ENCODE data around the gene SRPK2. TPM values are rescaled to one million over a fixed set of nuclear protein-coding genes. Genes with fewer than 3 reads are reported as not detected.

SRPK2 gene
- total RNA-seq, 1 experiment from 2014 or later, result 59.8 TPM

DNA sequence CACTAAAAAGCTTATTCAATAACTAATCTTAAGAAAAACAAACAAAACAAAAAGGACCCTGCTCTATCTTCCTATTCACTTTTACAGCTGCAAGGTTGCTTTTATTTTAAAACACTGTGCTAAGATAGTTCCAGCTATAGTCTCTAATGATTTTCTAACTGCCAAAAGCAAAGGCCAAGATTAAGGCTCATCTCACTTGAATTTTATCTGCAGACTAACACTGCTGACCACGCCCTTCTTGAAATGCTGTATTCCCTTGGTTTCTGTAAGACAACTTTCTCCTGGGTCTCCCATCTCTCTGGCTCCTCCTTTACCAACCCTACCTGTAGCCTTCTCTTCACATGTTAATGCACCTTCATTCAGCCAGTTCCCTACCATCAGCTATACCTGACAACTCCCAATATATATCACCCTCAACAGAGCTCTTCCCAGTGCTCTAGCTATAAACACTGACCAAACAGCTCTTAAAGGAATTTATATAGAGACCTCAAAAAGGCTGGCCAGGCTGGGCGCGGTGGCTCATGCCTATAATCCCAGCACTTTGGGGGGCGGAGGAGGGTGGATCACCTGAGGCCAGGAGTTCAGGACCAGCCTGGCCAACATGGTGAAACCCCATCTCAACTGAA is 11.7 kb downstream of the SRPK2 start:
- Histone ChIP-seq H3K36me3 (ENCODE audit: insufficient read depth, low read length, poor library complexity, severe bottlenecking) (no peaks in the 10 kb centered on the region), H3K4me1 (ENCODE audit: insufficient read depth, low read length, poor library complexity, severe bottlenecking) (no peaks in the 10 kb centered on the region), H3K9me3 (ENCODE audit: low read depth, low read length, poor library complexity, severe bottlenecking) (no peaks in the 10 kb centered on the region), H3K27me3 (replicated peaks; ENCODE audit: insufficient read depth, low read depth, low read length, poor library complexity) (no peaks in the 10 kb centered on the region), H3K4me3 (ENCODE audit: low read depth, low read length, poor library complexity, severe bottlenecking) (no peak overlapping the region), H3K27ac (ENCODE audit: low read depth, low read length, poor library complexity, severe bottlenecking) (no peak overlapping the region)
- ChIA-PET POLR2A (ENCODE audit: low non-redundant PET) (no interaction called here), CTCF (no interaction called here)
- TF ChIP-seq, protein P1, sequence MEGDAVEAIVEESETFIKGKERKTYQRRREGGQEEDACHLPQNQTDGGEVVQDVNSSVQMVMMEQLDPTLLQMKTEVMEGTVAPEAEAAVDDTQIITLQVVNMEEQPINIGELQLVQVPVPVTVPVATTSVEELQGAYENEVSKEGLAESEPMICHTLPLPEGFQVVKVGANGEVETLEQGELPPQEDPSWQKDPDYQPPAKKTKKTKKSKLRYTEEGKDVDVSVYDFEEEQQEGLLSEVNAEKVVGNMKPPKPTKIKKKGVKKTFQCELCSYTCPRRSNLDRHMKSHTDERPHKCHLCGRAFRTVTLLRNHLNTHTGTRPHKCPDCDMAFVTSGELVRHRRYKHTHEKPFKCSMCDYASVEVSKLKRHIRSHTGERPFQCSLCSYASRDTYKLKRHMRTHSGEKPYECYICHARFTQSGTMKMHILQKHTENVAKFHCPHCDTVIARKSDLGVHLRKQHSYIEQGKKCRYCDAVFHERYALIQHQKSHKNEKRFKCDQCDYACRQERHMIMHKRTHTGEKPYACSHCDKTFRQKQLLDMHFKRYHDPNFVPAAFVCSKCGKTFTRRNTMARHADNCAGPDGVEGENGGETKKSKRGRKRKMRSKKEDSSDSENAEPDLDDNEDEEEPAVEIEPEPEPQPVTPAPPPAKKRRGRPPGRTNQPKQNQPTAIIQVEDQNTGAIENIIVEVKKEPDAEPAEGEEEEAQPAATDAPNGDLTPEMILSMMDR (conservative IDR thresholded peaks at IDR 0.05; ENCODE audit: low read depth, low read length), result no peak
- no peak for TF ChIP-seq EZH2 (IDR thresholded peaks at IDR 0.05; ENCODE audit: borderline replicate concordance, low read depth, low read length, poor library complexity, severe bottlenecking)
- DNase-seq (ENCODE audit: low spot score), result no peak
- no TSS peak for BruUV-seq (replicated peaks)
- intact Hi-C loops (cut with micrococcal nuclease; ENCODE audit: unreplicated experiment), result no loop called here

DNA sequence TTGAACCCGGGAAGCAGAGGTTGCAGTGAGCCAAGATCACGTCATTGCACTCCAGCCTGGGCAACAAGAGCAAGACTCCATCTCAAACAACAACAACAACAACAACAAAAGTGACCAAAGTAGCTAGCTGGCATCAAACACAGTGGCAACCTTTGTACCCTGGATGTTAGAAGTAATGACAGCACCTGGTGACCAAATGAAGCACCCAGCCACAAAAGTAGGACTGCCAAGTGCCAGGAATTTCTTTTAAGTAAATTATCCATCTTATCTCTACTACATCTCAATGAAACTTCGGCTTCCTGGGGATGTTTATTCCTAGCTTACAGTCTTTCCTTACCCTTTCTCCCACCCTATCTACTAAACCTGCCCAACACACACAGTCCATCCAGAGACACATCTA is 18.8 kb downstream of the SRPK2 start:
- intact Hi-C loops (cut with micrococcal nuclease; ENCODE audit: unreplicated experiment), result no loop called here
- no peak for TF ChIP-seq EZH2 (IDR thresholded peaks at IDR 0.05; ENCODE audit: borderline replicate concordance, low read depth, low read length, poor library complexity, severe bottlenecking)
- TF ChIP-seq, protein P1 (conservative IDR thresholded peaks at IDR 0.05; ENCODE audit: low read depth, low read length), result no peak
- Histone ChIP-seq H3K4me1 (ENCODE audit: insufficient read depth, low read length, poor library complexity, severe bottlenecking) (no peaks in the 10 kb centered on the region), H3K9me3 (ENCODE audit: low read depth, low read length, poor library complexity, severe bottlenecking) (no peaks in the 10 kb centered on the region), H3K27me3 (replicated peaks; ENCODE audit: insufficient read depth, low read depth, low read length, poor library complexity) (no peaks in the 10 kb centered on the region), H3K4me3 (ENCODE audit: low read depth, low read length, poor library complexity, severe bottlenecking) (no peak overlapping the region), H3K27ac (ENCODE audit: low read depth, low read length, poor library complexity, severe bottlenecking) (no peak overlapping the region), H3K36me3 (ENCODE audit: insufficient read depth, low read length, poor library complexity, severe bottlenecking) (no peaks in the 10 kb centered on the region)
- ChIA-PET POLR2A (ENCODE audit: low non-redundant PET) (no interaction called here), CTCF (interaction anchor here (0.6 kb wide), 1 partner anchor 329 kb away, joined by 5 read pairs; no protein-coding TSS in a partner anchor)
- BruUV-seq (replicated peaks), result no TSS peak
- DNase-seq (ENCODE audit: low spot score), result no peak

DNA sequence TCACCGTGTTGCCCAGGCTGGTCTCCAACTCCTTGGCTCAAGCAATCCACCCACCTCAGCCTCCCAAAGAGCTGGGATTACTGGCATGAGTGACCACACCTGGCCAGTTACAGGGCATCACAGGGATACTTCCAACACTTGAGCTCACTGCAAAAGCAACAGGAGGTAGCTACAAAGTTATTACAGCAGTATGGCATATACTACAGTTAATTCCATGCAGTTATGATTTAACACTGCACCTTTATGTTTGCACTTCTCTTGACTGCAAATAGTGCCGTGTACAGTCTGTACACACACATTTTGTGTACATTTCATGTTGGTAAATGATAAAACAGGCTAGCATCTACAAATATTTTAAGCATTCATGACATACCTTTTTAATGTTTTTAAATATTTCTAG is 21.3 kb downstream of the SRPK2 start:
- CTCF ChIA-PET, result no interaction called here
- H3K27me3 ChIP-seq (replicated peaks; ENCODE audit: insufficient read depth, low read depth, low read length, poor library complexity), result no peaks in the 10 kb centered on the region
- BruUV-seq (replicated peaks), result no TSS peak
- H3K27ac ChIP-seq (ENCODE audit: low read depth, low read length, poor library complexity, severe bottlenecking), result no peak overlapping the region
- no peak for DNase-seq (ENCODE audit: low spot score)
- no peaks in the 10 kb centered on the region for H3K4me1 ChIP-seq (ENCODE audit: insufficient read depth, low read length, poor library complexity, severe bottlenecking)
- intact Hi-C loops (cut with micrococcal nuclease; ENCODE audit: unreplicated experiment), result no loop called here
- POLR2A ChIA-PET (ENCODE audit: low non-redundant PET), result no interaction called here
- H3K9me3 ChIP-seq (ENCODE audit: low read depth, low read length, poor library complexity, severe bottlenecking), result no peaks in the 10 kb centered on the region
- no peak for TF ChIP-seq EZH2 (IDR thresholded peaks at IDR 0.05; ENCODE audit: borderline replicate concordance, low read depth, low read length, poor library complexity, severe bottlenecking)
- TF ChIP-seq, protein P1 (conservative IDR thresholded peaks at IDR 0.05; ENCODE audit: low read depth, low read length), result no peak
- H3K36me3 ChIP-seq (ENCODE audit: insufficient read depth, low read length, poor library complexity, severe bottlenecking), result no peaks in the 10 kb centered on the region
- no peak overlapping the region for H3K4me3 ChIP-seq (ENCODE audit: low read depth, low read length, poor library complexity, severe bottlenecking)
